Retinal pigment epithelial cell (primary cell): Measurements from ENCODE around the gene TMEM176A.

Experiments
- DNase-seq: peaks from one replicate; pipeline ENCODE4 v3.0.0-alpha.2; 2010; ENCODE audit warnings: low read depth
- H3K4me3 ChIP-seq: 2 replicates; pipeline ENCODE4 v1.5.1; 2011; ENCODE audit warnings: mild to moderate bottlenecking, low read length, control low read depth, moderate library complexity
- TF ChIP-seq, protein P1 (sequence below): conservative IDR thresholded peaks from 2 replicates; pipeline ENCODE4 v1.5.1; 2011; ENCODE audit warnings: low read depth, low read length, control low read depth, inconsistent platforms

The TMEM176A gene

DNA sequence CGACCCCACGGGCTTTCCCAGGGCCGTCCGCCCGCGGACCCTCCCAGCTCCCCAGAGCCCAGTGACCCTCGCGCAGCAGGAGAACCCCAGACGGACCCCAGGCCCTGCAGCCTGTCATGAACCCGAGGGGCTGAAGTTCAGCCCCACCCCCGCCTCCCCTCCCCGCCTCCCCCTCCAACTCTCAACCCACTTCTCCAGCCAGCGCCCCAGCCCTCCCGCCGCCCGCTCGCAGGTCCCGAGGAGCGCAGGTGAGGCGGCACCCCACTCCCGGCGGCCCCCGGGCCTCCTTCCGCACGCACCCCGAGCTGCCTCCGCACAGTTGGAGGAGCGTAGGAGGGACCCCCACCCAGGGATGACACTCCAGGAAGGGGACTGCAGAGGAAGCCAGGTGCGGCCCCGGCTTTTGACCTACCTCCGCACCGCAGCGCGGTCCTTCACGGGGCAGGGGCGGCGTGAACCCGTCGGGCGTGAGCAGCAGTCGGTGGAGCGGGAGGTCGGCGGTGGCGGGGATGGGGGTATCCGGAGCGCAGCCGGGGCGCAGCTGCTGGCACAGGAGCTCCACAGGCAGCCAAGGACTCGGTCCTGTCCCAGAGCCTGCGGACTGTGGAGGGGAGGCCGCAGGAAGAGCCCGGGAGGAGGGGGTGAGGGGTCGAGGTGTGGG lies at the start of gene TMEM176A:
Gene TMEM176A (plus strand): TSS at position 189 of the 661 bp plus-strand sequence. CDS start 782 bp downstream, outside the sequence.
- TF ChIP-seq, protein P1, sequence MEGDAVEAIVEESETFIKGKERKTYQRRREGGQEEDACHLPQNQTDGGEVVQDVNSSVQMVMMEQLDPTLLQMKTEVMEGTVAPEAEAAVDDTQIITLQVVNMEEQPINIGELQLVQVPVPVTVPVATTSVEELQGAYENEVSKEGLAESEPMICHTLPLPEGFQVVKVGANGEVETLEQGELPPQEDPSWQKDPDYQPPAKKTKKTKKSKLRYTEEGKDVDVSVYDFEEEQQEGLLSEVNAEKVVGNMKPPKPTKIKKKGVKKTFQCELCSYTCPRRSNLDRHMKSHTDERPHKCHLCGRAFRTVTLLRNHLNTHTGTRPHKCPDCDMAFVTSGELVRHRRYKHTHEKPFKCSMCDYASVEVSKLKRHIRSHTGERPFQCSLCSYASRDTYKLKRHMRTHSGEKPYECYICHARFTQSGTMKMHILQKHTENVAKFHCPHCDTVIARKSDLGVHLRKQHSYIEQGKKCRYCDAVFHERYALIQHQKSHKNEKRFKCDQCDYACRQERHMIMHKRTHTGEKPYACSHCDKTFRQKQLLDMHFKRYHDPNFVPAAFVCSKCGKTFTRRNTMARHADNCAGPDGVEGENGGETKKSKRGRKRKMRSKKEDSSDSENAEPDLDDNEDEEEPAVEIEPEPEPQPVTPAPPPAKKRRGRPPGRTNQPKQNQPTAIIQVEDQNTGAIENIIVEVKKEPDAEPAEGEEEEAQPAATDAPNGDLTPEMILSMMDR: no peak
- no peak for DNase-seq
- H3K4me3 ChIP-seq: peak within 1 kb of the TSS; percentile 20

DNA sequence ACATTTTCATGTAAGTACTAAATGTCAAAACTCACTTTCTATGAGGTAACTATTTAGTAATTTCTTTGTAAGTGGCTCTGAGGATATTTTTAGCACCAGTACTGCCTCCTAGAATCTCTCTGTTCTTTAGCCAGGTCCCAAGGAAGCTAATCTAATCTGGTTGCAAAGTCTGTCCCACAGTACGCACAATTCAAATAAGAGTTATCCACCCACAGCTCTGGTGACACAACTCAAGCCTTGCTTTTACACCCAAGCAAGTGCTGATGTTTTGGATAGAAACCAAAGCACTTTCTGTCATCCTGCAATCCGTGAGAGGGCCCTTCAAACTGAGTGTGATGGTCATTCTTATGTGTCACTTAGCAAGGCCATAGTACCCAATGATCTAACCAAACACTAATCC lies 48.9 kb upstream of the TMEM176A start:
- TF ChIP-seq, protein P1: no peak
- no peak for DNase-seq
- H3K4me3 ChIP-seq: no peak overlapping the region

GRCh38 chr7:150753239-150753638 lies 47.3 kb upstream of the TMEM176A start:
- no peak overlapping the region for H3K4me3 ChIP-seq
- no peak for DNase-seq
- TF ChIP-seq, protein P1: no peak

- no peak overlapping the region for H3K4me3 ChIP-seq
Observed at GRCh38 chr7:150753826-150754603, 46.6 kb upstream of the TMEM176A start.

DNA sequence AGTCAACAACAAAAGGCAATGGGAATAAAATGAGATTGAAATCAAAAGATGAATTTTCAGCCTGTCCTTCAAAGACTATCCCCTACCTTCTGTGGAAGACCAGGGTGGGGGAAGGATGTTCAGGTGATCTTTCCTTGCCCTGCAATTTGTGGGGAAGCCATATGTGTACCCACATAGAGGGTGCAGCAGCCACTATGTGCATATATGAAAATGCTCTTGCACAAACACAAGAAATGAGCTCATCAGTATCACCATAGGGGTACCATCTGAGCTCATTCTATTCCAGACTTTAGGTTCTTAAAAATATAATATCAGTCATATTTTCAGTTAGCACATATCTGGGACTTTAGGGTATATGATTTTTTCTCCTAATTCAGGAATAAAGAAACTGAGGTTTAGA lies 45.6 kb upstream of the TMEM176A start:
- TF ChIP-seq, protein P1: no peak
- H3K4me3 ChIP-seq: no peak overlapping the region
- DNase-seq: no peak

More at GRCh38 chr7:150753826-150754603, 46.6 kb upstream of the TMEM176A start:
- TF ChIP-seq, protein P1: peak; percentile 29
- no peak for DNase-seq

DNA sequence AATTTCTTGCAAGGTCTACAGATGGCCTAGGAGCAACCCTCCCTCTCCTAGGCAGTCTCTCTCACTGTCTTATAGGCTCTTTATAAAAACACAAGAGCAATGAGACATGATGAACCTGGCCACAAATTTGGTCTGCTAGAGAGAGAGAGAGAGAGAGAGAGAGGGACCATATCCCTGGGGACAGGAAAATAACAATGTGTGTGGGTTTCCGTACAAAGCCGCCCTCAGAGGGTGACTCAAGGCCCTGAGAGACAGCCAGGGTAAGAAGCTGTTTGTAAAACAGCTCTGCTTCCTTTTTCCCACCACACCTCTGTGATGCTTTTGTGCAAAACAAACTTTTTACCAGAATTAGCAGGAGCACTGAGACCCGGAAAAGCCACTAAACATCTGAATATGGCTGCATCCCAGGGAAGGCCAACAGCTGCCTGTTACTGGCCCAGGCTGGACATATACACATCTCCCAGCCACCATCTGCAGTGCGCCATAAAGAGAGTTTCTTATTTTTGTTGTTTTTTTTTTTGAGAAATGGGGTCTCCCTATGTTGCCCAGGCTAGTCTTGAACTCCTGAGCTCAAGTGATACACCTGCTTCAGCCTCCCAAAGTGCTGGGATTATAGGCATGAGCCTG lies 45.0 kb upstream of the TMEM176A start:
- TF ChIP-seq, protein P1: no peak
- no peak for DNase-seq
- H3K4me3 ChIP-seq: no peak overlapping the region
